Progenitor cell of endocrine pancreas (in vitro differentiated cells): ENCODE measurements around the gene WBP2. TPM values are rescaled to one million over a fixed set of nuclear protein-coding genes. Genes with fewer than 3 reads are reported as not detected.

ENCODE experiments used
- DNase-seq: peaks from one replicate; pipeline ENCODE4 v3.0.0; 2021; ENCODE audit warnings: low spot score; ENCODE audit not compliant: unreplicated experiment
- H3K27ac Mint-ChIP-seq: 2 replicates; pipeline ENCODE4 v1.8.0; 2021; ENCODE audit warnings: mild to moderate bottlenecking, moderate library complexity, mixed read lengths
- H3K27me3 Mint-ChIP-seq: 2 replicates; pipeline ENCODE4 v1.8.0; 2021; ENCODE audit warnings: mixed read lengths
- H3K36me3 Mint-ChIP-seq: 2 replicates; pipeline ENCODE4 v1.8.0; 2022; ENCODE audit warnings: mixed read lengths; ENCODE audit not compliant: insufficient read depth
- H3K4me1 Mint-ChIP-seq: 2 replicates; pipeline ENCODE4 v1.8.0; 2021; ENCODE audit warnings: low read depth, mixed read lengths
- H3K4me3 Mint-ChIP-seq: 2 replicates; pipeline ENCODE4 v1.8.0; 2021; ENCODE audit warnings: low read depth, mild to moderate bottlenecking, moderate library complexity, mixed read lengths
- H3K9me3 Mint-ChIP-seq: 2 replicates; pipeline ENCODE4 v1.8.0; 2021; ENCODE audit warnings: low read depth, mixed read lengths
- CTCF ChIP-seq: fragments of 200-600 bp; sonication (generic); IDR thresholded peaks from one replicate; pipeline ENCODE4 v1.5.0; 2021; ENCODE audit warnings: antibody characterized with exemption, mild to moderate bottlenecking; ENCODE audit not compliant: unreplicated experiment
- total RNA-seq: library from RNA; stranded (reverse); gene quantifications from 2 replicates; pipeline ENCODE4 v1.2.1, GENCODE V29; 2021

Gene WBP2
- total RNA-seq, 1 donor from 2014 or later = 47.9 TPM

DNA sequence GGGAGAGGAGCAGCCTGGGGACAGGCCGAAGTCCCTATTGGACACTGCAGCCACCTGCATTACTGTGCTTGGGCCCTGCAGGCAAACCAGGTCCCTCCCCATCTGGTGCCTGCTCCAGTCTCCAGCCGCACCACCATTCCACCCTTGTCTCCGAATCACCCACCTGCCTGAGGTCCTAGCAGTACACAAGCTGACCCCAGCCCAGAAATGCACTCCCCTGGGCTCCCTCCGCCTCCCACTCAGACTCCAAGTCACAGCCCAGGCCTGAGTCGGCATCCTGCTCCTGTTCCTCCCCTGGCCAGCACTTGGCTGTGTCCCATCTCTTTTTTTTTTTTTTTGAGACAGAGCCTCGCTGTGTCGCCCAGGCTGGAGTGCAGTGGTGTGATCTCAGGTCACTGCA lies 17.2 kb downstream of the WBP2 start:
- no peak overlapping the region for H3K4me3 Mint-ChIP-seq
- peaks cover 4% of the 10 kb centered on the region for H3K4me1 Mint-ChIP-seq

GRCh38 chr17:75836605-75837004 lies 18.5 kb downstream of the WBP2 start:
- Mint-ChIP-seq H3K9me3 (no peaks in the 10 kb centered on the region), H3K4me1 (peaks cover 4% of the 10 kb centered on the region), H3K27me3 (no peaks in the 10 kb centered on the region), H3K27ac (no peak overlapping the region), H3K4me3 (no peak overlapping the region), H3K36me3 (no peaks in the 10 kb centered on the region)
- no peak for DNase-seq
- no peak for TF ChIP-seq CTCF

More for the DNA sequence above, 17.2 kb downstream of the WBP2 start:
- no peaks in the 10 kb centered on the region for H3K27me3 Mint-ChIP-seq
- H3K36me3 Mint-ChIP-seq = no peaks in the 10 kb centered on the region
- H3K27ac Mint-ChIP-seq = peak overlapping the region; percentile 45
- no peaks in the 10 kb centered on the region for H3K9me3 Mint-ChIP-seq
- DNase-seq = no peak
- no peak for TF ChIP-seq CTCF

GRCh38 chr17:75835654-75835987 lies 19.5 kb downstream of the WBP2 start:
- DNase-seq = no peak
- TF ChIP-seq CTCF = no peak
- H3K9me3 Mint-ChIP-seq = no peaks in the 10 kb centered on the region
- no peaks in the 10 kb centered on the region for H3K27me3 Mint-ChIP-seq
- H3K4me3 Mint-ChIP-seq = no peak overlapping the region
- H3K4me1 Mint-ChIP-seq = peaks cover 4% of the 10 kb centered on the region
- H3K36me3 Mint-ChIP-seq = no peaks in the 10 kb centered on the region
- H3K27ac Mint-ChIP-seq = no peak overlapping the region

DNA sequence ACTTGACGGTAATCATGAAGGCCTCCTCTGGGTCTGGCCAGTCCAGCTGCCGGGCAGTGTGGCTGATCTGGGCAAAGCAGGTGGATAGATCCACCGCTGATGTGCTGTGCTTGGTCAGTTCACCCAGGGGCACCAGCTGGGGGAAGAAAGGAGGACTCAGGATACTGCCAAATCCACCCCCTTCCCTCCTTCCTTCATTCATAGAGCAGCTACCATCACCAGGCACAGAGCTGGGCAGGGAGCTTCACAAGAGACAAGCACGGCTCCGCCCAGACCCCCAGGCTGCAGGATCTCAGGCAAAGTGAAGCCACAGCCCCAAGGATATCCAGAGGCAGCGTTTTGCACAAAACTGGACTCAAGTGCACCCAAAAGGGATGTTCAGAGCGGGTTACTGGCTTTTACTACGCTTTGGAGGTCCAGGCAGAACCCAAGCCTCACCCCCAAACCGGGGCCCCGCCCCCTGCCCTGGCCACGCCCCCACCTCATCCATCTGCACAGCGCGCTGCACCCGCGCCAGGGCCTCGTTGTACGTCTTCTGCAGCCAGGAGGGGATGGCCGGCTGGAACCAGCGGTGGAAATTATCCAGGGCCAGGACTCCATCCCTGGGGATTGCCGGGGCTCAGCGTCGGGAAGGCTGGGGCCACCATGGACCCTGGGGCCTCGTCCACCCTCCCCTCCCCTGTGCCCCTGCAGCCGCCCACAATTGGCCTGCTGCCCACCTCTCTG lies 20.0 kb downstream of the WBP2 start:
- no peak for TF ChIP-seq CTCF
- Mint-ChIP-seq H3K9me3 (no peaks in the 10 kb centered on the region), H3K4me3 (no peak overlapping the region), H3K27ac (no peak overlapping the region), H3K27me3 (no peaks in the 10 kb centered on the region), H3K4me1 (peaks cover 4% of the 10 kb centered on the region), H3K36me3 (no peaks in the 10 kb centered on the region)
- DNase-seq = no peak

GRCh38 chr17:75834279-75834920 lies 20.7 kb downstream of the WBP2 start:
- H3K27ac Mint-ChIP-seq = no peak overlapping the region
- TF ChIP-seq CTCF = no peak
- peaks cover 4% of the 10 kb centered on the region for H3K4me1 Mint-ChIP-seq
- no peak overlapping the region for H3K4me3 Mint-ChIP-seq
- H3K27me3 Mint-ChIP-seq = no peaks in the 10 kb centered on the region
- H3K36me3 Mint-ChIP-seq = no peaks in the 10 kb centered on the region
- H3K9me3 Mint-ChIP-seq = no peaks in the 10 kb centered on the region
- DNase-seq = no peak
